NCI-H345 treated with DMSO at 0.1 percent for 48 hours (cell line): ENCODE measurements around the gene POLR3K.
"Not testable (repeated sequence)": the region's sequence is repeated elsewhere in the genome, so short reads cannot be mapped to it uniquely, and the experiment has no call there.

ENCODE experiments used
- DNase-seq: peaks from one replicate; lab custom pipeline; 2025; ENCODE audit not compliant: unreplicated experiment; lab: John Stamatoyannopoulos, UW

POLR3K gene

DNA sequence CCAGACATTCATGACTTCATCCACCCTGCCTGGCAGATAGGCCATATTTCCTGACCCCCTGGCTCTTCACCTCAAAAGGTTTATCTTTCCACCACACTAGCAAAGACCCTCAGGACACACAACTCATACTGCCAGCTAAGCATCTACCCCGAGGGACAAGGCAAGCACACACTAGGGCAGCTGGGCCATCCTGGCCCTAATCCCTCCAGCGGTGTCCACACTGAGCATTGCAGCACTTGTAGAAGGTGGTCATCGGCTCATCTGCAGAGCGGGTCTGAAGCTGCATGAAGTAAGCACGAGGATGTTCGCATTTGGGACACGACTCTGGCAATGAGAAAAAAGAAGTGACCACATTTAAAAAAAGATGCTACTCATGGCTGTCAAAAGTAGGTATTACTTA, 6.2 kb downstream of the POLR3K start:
- no peak for DNase-seq

DNA sequence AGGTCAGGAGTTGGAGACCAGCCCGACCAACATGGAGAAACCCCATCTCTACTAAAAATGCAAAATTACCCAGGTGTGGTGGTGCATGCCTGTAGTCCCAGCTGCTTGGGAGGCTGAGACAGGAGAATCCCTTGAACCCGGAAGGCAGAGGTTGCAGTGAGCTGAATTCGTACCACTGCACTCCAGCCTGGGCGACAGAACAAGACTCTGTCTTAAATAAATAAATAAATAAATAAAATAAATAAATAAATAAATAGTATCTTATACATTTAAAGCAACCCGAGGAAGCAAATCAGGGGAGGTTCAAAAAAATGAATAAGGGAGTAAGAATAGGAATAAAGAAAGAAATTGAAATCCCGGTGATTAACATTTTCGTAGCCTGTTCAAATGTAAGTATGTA, 6.9 kb downstream of the POLR3K start:
- not testable (repeated sequence) for DNase-seq

GRCh38 chr16:45454-45853, 8.0 kb downstream of the POLR3K start:
- DNase-seq = no peak

DNA sequence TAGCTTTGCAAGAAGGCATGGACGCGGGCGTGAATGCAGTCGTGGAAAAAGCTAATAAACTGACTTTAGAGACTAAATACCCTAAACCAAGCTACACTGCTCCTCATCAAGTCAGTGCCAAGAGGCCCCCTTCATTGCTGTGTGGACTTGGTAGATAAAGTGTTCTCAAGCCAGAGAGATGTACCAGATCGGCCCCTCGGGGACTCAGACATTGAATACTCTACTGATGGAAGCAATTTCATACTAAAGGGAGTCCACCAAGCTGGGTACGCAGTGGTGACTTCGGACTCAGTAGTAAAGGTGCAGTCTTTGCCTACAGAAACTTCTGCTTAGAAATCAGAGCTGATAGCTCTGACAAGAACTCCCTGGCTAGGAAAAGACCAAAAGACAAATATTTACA, 8.8 kb downstream of the POLR3K start:
- no peak for DNase-seq

DNA sequence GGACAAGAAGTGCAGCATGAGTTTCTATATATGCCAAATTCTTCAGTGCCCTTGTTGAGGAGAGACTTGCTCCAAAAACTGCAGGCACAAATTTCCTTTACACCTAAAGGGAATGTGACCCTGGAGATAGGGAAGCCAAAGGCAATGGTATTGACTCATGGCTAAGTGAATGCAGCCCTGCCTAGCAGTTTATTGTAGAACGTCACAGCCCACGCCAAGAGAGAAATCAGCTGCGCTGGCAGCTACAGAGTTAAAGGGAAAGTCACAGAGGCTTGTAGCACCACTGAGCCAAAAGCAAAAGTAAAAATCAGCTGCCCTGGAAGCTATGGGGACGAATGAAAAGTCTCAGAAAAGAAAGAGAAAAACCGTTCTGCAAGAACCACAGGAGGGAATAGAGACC, 10.1 kb downstream of the POLR3K start:
- no peak for DNase-seq

- DNase-seq = no peak
These were observed 10.7 kb downstream of the POLR3K start for GRCh38 chr16:42691-43090.

DNA sequence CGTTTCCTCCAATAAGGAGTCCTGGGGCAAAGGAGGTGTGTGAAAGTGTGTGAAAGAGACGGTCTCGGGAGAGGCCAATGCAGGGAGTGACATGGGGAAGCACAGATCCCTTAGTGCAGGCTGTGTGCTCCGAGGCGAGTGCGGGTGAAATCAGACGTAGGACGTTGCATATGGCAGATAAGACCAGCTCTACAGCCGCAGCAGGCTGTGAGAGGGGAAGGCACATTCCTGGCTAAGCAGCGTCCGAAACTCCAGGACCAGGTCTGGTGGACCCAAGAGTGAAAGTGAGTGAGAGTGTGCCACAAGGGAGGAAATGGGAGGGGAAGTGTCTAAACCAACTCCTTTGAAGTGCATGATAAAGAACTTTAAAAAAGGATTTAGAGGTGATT, 11.3 kb downstream of the POLR3K start:
- no peak for DNase-seq

DNA sequence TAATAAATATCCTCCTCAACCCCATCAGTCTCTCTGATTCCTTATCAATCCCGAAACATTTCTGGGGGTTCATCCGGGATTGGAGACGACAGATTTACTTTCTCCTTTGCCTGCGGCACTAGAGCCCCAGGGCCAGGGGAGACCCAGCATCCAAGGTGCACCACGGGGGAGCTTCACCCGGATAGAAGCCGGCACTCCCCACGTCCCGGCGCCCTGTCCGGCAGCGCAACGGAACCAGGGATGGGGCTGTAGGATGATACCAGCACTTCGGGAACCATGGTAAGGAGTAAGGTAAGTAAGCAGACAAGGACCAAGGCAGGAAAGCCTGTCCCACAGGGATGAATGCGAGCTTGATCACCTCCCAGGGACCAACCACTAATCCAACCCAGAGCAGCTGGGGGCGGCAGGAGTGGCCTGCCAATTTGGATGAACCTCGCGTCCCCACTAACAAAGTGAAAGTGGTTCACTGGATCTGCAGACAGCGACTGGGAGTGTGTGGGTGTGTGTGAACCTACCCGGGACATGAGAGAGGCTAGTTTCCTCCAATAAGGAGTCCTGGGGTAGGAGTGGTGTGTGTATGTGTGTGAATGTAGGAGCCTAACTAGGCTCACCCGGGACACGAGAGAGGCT, 11.9 kb downstream of the POLR3K start:
- DNase-seq = no peak

- no peak for DNase-seq
These were observed 14.2 kb downstream of the POLR3K start for GRCh38 chr16:38941-39892.

DNA sequence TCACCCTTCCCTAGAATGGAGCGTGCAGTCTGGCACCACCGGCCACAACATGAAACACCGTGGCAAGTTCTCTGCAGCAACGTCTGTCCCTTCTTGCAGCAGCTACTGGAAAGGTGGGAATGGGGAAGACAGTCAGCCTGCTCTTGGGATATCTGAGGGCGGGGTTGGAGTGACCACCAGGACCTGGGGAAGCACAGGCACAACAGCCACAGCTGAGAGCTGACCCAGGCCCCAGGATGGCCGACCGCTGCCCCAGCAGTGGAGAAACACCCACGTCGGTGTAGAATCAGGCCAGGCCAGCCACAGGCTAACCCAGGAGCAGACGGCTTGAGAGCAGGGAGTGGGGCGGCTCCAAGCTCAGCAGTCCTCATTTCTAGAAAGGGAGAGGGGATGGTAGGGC, 15.2 kb downstream of the POLR3K start:
- DNase-seq = not testable (repeated sequence)

DNA sequence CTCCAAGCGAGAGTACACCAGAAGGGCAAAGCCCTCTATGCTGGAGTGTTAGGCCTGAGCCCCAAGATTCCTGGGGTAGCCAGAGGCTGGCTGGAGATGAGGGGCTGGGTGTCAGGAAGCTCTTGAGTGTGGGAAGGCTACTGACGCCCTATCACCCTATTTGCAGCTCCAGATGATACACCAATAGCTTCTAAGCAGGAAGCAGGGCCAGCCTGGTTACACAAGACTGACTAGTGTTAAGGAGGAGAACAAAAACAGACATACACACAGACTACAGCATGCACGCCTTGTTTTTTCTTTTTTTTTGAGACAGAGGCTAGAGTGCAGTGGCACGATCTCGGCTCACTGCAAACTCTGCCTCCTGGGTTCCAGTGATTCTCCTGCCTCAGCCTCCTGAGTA, 15.9 kb downstream of the POLR3K start:
- no peak for DNase-seq

GRCh38 chr16:36336-36984, 16.9 kb downstream of the POLR3K start:
- no peak for DNase-seq

DNA sequence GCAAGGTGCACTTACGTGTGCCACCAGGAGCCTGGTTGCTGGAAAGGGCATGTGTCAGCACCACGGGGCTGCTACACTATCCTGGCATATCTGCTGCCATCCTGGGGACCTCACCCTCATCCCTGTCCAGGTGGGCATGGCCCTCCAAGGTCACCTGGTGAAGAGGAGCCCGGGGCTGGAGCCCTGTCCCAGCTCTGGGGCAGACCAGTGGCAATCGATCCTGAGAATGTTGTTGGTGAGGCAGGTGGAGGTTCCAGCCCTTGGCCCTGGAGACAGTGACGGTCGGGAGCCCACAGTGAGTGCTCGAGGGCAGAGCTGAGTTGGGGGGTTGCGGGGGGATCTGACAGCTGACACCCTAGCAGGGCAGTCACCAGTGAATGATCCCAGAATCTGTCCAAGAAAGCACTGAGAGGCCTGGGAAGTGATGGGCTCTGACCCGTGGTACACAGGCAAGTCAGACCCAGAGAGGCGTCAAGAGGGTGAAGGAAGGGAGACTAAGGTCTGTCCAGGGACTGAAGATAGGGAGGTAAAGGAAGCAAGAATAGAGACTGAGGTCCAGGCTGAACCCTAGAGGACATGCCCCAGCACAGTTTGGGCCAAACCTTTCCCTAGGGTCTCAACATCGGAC, 17.6 kb downstream of the POLR3K start:
- no peak for DNase-seq

DNA sequence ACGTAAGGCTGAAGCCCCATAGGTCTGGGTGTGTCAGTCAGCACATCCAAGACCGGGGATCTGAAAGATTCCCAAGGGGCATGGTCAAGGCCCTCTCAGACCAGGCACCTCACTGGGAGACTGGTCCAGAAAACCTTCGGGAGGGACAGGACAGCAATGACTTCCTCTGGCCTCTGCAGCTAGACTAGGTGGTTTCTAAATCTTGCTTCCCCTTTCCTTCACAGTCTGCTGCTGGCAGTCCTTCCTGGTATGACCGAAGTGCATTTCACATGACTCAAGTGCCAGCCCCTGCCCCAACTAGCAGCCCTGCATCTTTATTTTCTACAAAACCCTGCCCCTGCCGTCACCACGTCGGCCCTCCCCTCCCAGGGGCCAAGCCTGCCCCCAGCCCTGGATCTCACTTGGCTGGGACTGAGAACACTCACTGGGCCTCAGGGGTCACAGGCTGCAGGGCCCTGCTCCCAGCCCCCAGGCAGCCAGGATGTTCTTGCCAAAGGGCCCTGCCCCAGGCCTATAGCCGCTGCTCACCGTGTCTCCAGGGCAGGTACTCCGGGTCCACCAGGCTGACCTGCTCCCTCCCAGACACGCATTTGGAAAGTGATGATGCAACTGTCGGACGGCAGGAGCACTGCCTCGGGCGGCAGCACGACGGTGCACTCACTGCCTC, 18.3 kb downstream of the POLR3K start:
- DNase-seq = no peak

- DNase-seq = no peak
These were observed 18.8 kb downstream of the POLR3K start for GRCh38 chr16:34648-34987.

- DNase-seq = no peak
These were observed 19.3 kb downstream of the POLR3K start for GRCh38 chr16:33877-34647.

DNA sequence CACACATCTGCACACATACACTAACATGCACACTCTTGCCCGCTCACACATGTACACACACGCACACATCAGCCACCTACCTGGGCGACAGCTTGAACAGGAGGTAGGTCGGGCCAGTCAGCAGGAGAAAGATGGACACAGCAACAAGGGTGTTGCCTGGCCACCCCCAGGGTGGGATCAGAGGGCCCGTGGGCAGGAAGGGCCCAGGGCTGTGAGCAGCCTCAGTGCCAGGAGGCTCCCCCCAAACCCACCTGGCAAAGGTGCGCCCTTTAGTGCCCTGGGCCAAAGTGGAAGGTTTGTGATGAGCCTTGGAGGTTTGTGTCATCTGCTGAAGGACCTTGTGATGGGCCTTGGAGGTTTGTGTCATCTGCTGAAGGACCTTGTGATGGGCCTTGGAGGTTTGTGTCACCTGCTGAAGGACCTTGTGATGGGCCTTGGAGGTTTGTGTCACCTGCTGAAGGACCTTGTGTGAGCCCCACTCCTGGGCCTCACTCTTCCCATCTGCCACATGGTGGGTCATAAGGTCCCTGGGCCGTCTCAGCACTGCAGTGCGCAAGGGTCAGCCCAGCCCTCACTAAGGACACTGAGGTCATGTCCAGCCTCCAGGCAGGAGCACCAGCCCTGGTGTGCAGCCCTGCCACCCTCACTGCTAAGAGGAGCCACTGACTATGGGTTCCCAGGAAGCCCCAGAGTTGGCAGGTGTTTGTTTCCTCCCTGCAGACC, 20.1 kb downstream of the POLR3K start:
- DNase-seq = not testable (repeated sequence)

- not testable (repeated sequence) for DNase-seq
These were observed 22.8 kb downstream of the POLR3K start for GRCh38 chr16:30627-31026.

DNA sequence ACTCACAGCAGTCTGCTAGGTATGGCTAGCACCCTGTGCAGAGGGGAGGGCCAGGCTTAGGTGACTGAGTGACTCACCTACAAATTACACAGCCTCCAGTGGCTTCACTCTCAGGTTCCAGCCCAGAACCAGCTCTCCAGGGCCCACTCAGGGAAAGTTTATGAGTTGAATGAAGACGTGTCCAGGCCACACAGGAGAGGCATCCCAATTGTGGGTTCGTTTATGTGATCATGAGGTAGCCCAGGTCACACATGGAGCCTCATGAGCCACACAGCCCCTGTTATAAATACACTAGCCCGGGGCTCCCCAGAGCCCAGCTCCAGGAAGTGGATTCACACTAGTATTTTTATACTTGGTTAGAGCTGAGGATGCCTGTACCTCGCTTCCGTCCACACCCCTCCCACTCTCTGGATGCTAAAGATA, 27.5 kb downstream of the POLR3K start:
- DNase-seq = not testable (repeated sequence)

GRCh38 chr16:24151-24550, 29.3 kb downstream of the POLR3K start:
- not testable (repeated sequence) for DNase-seq
